ENCODE measurements around the gene DEPP1. TPM values are rescaled to one million over a fixed set of nuclear protein-coding genes. Genes with fewer than 3 reads are reported as not detected.
A peak's percentile ranks its signal among the peaks of the same experiment; 100 is the strongest.

DEPP1 gene
- total and polyA plus RNA-seq, 10 of the 15 experiments (the other 5 are each of a cell fraction or from before 2014, with no cell fraction given): 1.7 to 12.1 (median 7.3) TPM

- peak; percentile 67 for TF ChIP-seq ZNF687 (IDR thresholded peaks at IDR 0.05)
- TF ChIP-seq ZNF24 (IDR thresholded peaks at IDR 0.05): no peak
- no peak for TF ChIP-seq MYB (IDR thresholded peaks at IDR 0.05; ENCODE audit: borderline replicate concordance, low read depth, low read length)
- no peak for TF ChIP-seq NR2C1 (IDR thresholded peaks at IDR 0.05)
- no peak for TF ChIP-seq RCOR1 (conservative IDR thresholded peaks at IDR 0.05; ENCODE audit: low read depth, low read length)
- no peak for TF ChIP-seq TCF7 (IDR thresholded peaks at IDR 0.05; ENCODE audit: borderline replicate concordance)
- no peak; the same call in 1 of the 2 replicates for TF ChIP-seq ZBTB40 (IDR thresholded peaks at IDR 0.05; ENCODE audit: borderline replicate concordance)
- no peak for TF ChIP-seq HDAC6 (IDR thresholded peaks at IDR 0.05; ENCODE audit: unreplicated experiment)
- no peak for TF ChIP-seq KAT2A (conservative IDR thresholded peaks at IDR 0.05; ENCODE audit: control insufficient read depth, low read depth, low read length)
- no peak for TF ChIP-seq HDAC2 (IDR thresholded peaks at IDR 0.05)
- no peak for TF ChIP-seq MTA2 (IDR thresholded peaks at IDR 0.05; ENCODE audit: low read depth)
- no peak for TF ChIP-seq WRNIP1 (IDR thresholded peaks at IDR 0.05; ENCODE audit: borderline replicate concordance, low read depth, low read length)
- TF ChIP-seq MEF2B (IDR thresholded peaks at IDR 0.05; ENCODE audit: partially characterized antibody, poor library complexity, severe bottlenecking): peak; percentile 47
- TF ChIP-seq SUPT20H (IDR thresholded peaks at IDR 0.05; ENCODE audit: borderline replicate concordance, control insufficient read depth, low read depth, low read length): no peak
- TF ChIP-seq HDGF (IDR thresholded peaks at IDR 0.05): peak; percentile 69; the same call in 1 of the 2 replicates
- TF ChIP-seq RELB (IDR thresholded peaks at IDR 0.05; ENCODE audit: low read depth): no peak; the same call in 1 of the 2 replicates
- no peak for TF ChIP-seq MXI1 (IDR thresholded peaks at IDR 0.05; ENCODE audit: low read depth, low read length)
- no peak for TF ChIP-seq TCF3 (IDR thresholded peaks at IDR 0.05; ENCODE audit: borderline replicate concordance, insufficient read depth, low read depth, low read length)
Observed at GRCh38 chr10:44963772-44964633, 14.6 kb downstream of the DEPP1 start (continued).
